ENCODE data around the gene OTOA. TPM values are rescaled to one million over a fixed set of nuclear protein-coding genes. Genes with fewer than 3 reads are reported as not detected.

Gene OTOA
- total and polyA plus RNA-seq, 2 of the 8 experiments (the other 6 are each of a cell fraction or from before 2014, with no cell fraction given) = 0.06 to 0.32 TPM

DNA sequence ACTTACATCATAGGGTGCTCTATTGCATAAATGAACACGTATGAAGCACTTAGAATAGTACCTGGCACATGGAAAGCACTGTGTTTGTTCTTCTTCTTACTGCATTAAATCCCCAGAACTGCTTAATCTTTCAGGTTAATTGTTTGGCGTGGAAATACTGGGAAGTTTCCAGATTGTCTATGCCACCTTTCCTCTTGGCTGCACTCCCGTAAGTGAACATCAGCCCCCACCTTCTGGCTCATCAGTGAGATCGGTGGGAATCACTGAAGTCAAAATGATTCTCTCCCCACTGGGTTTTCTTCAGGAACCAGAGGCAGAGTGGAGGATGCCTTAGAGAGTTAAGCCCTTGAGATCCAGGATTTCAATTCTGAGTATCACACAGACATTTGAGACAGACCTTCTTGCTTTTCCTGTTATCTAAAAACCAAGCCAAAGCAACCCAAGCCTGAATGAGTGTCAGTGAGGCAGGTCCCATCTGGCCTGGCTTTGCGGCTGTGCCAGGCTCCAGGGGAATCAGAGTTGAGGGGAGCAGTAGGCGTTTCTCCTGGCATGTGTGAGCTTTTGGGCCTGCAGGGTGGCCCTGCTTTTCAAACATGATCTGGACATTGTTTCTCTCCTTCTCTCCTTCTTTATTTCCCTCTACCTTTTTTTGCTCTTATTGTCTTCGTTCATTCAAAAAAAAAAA lies 59.1 kb downstream of the OTOA start:
- H4K8ac ChIP-seq (ENCODE audit: extremely low read depth, insufficient read depth, low read length) = no peak overlapping the region
- no peak overlapping the region for H3K4me2 ChIP-seq (ENCODE audit: insufficient read depth in 1 of 2, low read depth in 2 of 2, low read length in 2 of 2)
- H3K9ac ChIP-seq (replicated peaks in 1 of 4; ENCODE audit: extremely low read depth in 1 of 4, low read depth in 3 of 4, low read length in 3 of 4) = no peak overlapping the region
- no peak overlapping the region for H2BK120ac ChIP-seq (replicated peaks; ENCODE audit: low read depth, low read length)
- no peak overlapping the region for H2BK15ac ChIP-seq (ENCODE audit: low read length)
- no peak overlapping the region for H2AK5ac ChIP-seq (ENCODE audit: low read depth, low read length)
- DNase-seq (ENCODE audit: low read depth in 1 of 2, low spot score in 2 of 2) = no peak
- H3K4ac ChIP-seq (replicated peaks; ENCODE audit: insufficient read length, low read depth, low read length) = no peak overlapping the region
- no peak overlapping the region for H3K27ac ChIP-seq (ENCODE audit: low read depth, low read length)
- H3K4me3 ChIP-seq (ENCODE audit: extremely low read depth in 1 of 4, insufficient read depth in 2 of 4, low read depth in 3 of 4, low read length in 4 of 4) = no peak overlapping the region
- no peak overlapping the region for H3K14ac ChIP-seq (ENCODE audit: insufficient read length)
- FAIRE-seq = no peak
- TF ChIP-seq GTF2F1 (IDR thresholded peaks at IDR 0.05; ENCODE audit: borderline replicate concordance, low read depth, low read length) = no peak
- no peak for TF ChIP-seq PHF8 (conservative IDR thresholded peaks at IDR 0.05; ENCODE audit: low read depth, low read length)
- no peak for TF ChIP-seq SRF (IDR thresholded peaks at IDR 0.05; ENCODE audit: low read depth, low read length)
- TF ChIP-seq ASH2L (IDR thresholded peaks at IDR 0.05; ENCODE audit: low read length) = no peak
- no peak for TF ChIP-seq HDAC2 (IDR thresholded peaks at IDR 0.05; ENCODE audit: borderline replicate concordance in 1 of 2, low read depth in 2 of 2, low read length in 2 of 2)
- TF ChIP-seq, protein P1, sequence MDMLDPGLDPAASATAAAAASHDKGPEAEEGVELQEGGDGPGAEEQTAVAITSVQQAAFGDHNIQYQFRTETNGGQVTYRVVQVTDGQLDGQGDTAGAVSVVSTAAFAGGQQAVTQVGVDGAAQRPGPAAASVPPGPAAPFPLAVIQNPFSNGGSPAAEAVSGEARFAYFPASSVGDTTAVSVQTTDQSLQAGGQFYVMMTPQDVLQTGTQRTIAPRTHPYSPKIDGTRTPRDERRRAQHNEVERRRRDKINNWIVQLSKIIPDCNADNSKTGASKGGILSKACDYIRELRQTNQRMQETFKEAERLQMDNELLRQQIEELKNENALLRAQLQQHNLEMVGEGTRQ (IDR thresholded peaks at IDR 0.05; ENCODE audit: low read length) = no peak
- no peak for TF ChIP-seq CEBPB (IDR thresholded peaks at IDR 0.05; ENCODE audit: low read depth, low read length)
- ChIA-PET CTCF (ENCODE audit: partially characterized antibody) (interaction anchor here (1.2 kb wide), 1 partner anchor 15 kb away, joined by 3 read pairs; no protein-coding TSS in a partner anchor), POLR2A (ENCODE audit: partially characterized antibody) (no interaction called here)
- H2AFZ ChIP-seq (ENCODE audit: low read length) = no peak overlapping the region
- no peaks in the 10 kb centered on the region for H3K9me3 ChIP-seq (ENCODE audit: insufficient read depth in 2 of 2, low read depth in 1 of 2, low read length in 1 of 2)
- H3K79me2 ChIP-seq (ENCODE audit: control insufficient read depth in 1 of 2, insufficient read depth in 2 of 2, low read length in 2 of 2) = no peaks in the 10 kb centered on the region
- no peak overlapping the region for H2BK5ac ChIP-seq (ENCODE audit: low read depth, low read length)
- H4K91ac ChIP-seq (replicated peaks; ENCODE audit: insufficient read length, low read length) = no peak overlapping the region
- H3K79me1 ChIP-seq (ENCODE audit: low read depth, low read length) = no peaks in the 10 kb centered on the region
- no peak overlapping the region for H2BK12ac ChIP-seq (ENCODE audit: low read depth, low read length)
- no peaks in the 10 kb centered on the region for H4K20me1 ChIP-seq (replicated peaks in 1 of 2; ENCODE audit: control insufficient read depth in 1 of 2, insufficient read depth in 2 of 2, low read length in 2 of 2)
- no peak overlapping the region for H4K5ac ChIP-seq (ENCODE audit: insufficient read length, low read depth, low read length)
- H3K23me2 ChIP-seq (ENCODE audit: low read depth, low read length) = no peaks in the 10 kb centered on the region
- no peak overlapping the region for H2BK20ac ChIP-seq (ENCODE audit: low read length)
- H3K36me3 ChIP-seq (ENCODE audit: control insufficient read depth in 2 of 4, insufficient read depth in 4 of 4, low read length in 3 of 4) = no peaks in the 10 kb centered on the region
- 90% methylated on average over 7 of the region's 7 CpGs; no CpG with 5 or more reads in 1 of the 2 experiments for WGBS, 2 experiments (ENCODE audit: extremely low coverage in 1 of 2, insufficient coverage in 1 of 2, insufficient read length in 1 of 2, insufficient replicate concordance in 2 of 2, low coverage in 1 of 2, low lambda C conversion rate in 2 of 2, missing lambda C conversion rate in 1 of 2)
- H3K27me3 ChIP-seq (replicated peaks in 1 of 4; ENCODE audit: control insufficient read depth in 3 of 4, extremely low read depth in 1 of 4, insufficient read depth in 3 of 4, low read length in 3 of 4) = no peaks in the 10 kb centered on the region
- no peak overlapping the region for H3K23ac ChIP-seq (ENCODE audit: insufficient read length)
- H3K18ac ChIP-seq (ENCODE audit: extremely low read depth, low read length) = no peak overlapping the region
- H3K56ac ChIP-seq (replicated peaks; ENCODE audit: insufficient read length, low read depth, low read length) = no peak overlapping the region
- H3K4me1 ChIP-seq (replicated peaks in 1 of 4; ENCODE audit: control insufficient read depth in 3 of 4, insufficient read depth in 4 of 4, low read length in 3 of 4) = no peaks in the 10 kb centered on the region

All from H1 (cell line).